G401 (cell line): ENCODE measurements around the gene TOP2B. TPM values are rescaled to one million over a fixed set of nuclear protein-coding genes. Genes with fewer than 3 reads are reported as not detected.

Experiments used
- DNase-seq: peaks from one replicate; pipeline ENCODE4 v3.0.0-alpha.2; 2015; ENCODE audit warnings: low spot score
- in situ Hi-C: cut with HindIII; loops from 2 replicates; pipeline ENCODE4 v1.10.0; 2016; ENCODE audit warnings: low sequenced_read_pairs, mixed read lengths
- total RNA-seq: library from RNA; depleted of rRNA; stranded (reverse); fragments of >200 nt; shearing (Covaris generic); gene quantifications from 2 replicates; pipeline ENCODE4 v1.2.3, GENCODE V29; 2014

Gene TOP2B
- total RNA-seq, 1 experiment from 2014 or later: 122 TPM

DNA sequence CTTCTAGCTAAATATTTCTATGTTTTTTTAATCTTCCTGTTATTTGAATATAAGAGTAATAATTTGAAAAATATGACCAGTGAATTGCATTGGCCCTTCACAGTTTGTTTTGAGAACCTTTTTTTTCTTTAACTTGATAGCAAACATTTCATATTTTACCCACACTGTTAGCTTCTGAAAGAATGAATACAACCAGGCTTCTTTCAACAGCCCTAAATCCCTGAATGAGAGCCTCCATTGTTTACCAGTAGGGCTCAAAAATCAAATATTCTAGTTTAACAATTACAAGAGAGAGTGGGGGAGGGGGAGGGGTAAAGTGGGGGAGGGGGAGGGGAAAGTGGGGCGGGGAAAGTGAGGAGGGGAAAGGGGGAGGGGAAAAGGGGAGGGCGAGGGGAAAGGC, 14.5 kb upstream of the TOP2B start:
- in situ Hi-C loops: no loop called here
- DNase-seq: no peak

DNA sequence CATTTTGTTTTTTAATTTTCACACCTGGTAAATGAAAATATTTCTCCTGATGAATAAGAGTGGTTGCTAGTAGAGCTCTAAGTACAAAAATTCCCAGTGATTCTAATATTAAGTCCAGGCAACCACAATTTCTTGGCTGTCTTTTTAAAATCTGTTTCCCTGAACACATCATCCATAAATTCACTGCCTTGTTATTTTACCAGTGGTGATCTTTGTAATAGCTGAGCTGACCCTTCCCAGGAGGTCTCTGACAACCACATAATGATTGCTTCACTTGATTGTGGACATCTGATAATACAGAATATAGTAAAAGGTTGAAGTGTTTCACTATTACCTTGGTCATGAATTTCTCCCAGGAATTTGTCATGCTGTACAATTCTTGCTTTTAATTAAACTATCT, 13.9 kb upstream of the TOP2B start:
- in situ Hi-C loops: no loop called here
- no peak for DNase-seq

DNA sequence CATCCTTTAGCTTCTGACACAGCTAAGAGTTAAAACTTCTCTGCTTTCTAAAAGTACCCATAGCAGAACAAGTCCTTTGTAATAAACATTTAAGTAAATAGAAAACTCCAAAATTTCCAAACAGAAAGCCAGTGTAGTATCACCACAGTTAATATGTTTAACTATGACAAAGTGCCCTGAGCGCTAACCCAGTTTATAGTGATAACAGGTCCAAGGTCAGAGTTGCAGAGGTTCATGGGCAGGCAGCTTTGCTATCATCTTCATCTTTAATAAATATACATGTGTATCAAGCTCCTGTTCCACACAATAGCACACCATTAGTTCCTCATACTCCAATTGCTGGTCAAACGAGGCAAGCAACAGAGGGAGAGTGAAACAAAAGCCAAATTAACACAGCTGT, 12.4 kb upstream of the TOP2B start:
- in situ Hi-C loops: no loop called here
- DNase-seq: no peak

DNA sequence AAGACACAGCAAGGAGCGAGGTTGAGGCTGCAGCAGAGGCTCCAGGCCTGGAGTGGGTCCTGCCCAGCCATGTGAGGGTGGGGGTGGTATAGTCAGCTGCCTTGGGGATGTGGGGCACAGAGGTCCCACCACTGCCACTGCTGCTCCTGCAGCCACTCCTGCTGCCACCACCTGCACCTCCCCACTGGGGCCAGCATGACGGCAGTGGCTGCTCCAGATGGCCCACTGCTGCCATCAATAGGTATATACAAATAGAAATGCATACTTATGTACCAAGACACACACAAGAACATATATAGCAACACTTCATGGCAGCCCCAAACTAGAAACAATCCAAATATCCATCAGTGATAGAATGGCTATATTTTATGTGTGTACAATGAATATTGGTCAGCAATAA, 10.0 kb upstream of the TOP2B start:
- in situ Hi-C loops: no loop called here
- DNase-seq: no peak

- in situ Hi-C loops: no loop called here
Observed at GRCh38 chr3:25673738-25674298, 9.1 kb upstream of the TOP2B start.

GRCh38 chr3:25665315-25666280, 891 bp upstream of the TOP2B start:
- DNase-seq: peak; percentile 57
- in situ Hi-C loops: no loop called here

More at GRCh38 chr3:25673738-25674298, 9.1 kb upstream of the TOP2B start:
- no peak for DNase-seq

DNA sequence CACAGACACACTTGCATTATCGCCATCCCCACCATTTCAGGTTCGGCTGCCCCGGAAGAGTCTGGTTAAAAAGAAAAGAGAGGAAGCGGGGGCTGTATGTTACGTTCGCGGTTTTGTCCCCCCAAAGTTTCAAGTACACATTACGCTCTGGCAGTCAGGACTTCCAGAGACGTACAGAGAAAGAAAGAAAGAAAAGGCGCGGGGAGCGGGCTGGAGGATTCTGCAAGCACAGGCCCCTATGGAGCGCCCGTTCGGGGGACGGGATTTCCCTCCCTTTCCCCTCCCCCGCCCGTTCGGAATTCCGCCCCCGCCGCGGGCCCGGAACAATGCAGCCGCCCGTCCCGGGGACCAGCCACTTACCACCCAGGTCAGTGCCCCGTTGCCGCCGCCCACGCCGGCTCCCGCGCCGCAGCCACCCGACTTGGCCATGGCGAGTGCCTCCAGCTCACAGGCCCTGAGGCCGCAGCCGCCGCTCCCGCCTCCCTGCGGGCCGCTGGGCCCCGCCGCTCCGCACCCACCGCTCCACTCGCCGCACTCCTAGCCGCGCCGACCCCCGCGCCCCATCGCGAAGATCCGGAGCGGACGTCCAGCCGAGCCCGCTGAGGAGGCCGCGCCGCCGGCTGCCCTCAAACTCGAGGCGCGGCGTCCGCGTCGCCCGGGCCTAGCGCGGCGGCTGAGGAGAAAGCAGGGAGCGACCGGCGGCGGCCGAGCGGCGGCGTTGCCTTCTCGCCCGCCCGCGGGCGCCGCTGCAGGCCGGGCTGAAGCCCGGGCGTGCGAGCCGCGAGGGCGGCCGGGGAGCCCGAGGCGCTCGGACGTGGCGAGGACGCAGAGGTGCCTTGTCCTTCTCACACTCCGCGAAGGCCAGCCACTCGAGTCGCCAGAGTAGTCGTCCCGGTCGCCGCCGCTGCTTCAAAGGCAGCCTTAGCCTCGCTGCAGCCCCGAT, 567 bp downstream of the TOP2B start:
- in situ Hi-C loops: no loop called here
- peak; percentile 63 for DNase-seq

- in situ Hi-C loops: no loop called here
Observed at GRCh38 chr3:25663347-25663868, 1.3 kb downstream of the TOP2B start.

DNA sequence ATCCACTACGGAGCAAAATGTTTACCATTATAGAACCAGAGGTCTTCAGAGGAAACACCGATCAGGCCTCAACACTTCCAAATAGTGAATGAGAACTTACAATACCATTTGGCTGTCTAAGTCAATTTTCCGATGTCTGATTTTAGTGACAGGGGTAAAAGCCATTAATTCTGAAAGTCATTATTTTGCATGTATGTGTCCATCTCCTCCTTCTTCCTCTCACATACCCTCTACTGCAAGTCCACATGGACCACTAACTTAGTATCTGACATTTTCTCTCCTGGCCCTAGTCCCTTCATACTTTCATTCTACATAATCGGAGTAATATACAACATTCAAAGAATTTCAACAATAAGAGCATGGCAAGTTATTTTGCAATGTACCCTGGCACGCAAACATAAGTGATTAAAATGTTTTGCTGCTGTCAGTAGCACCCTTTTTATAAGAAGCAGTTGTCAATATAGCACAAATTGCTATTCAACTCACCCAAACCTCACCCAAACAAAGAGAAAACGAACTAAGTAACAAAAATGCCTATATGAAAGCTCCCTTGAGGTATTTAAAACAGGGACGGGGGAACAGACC, 1.9 kb downstream of the TOP2B start:
- no peak for DNase-seq
- in situ Hi-C loops: no loop called here

More at GRCh38 chr3:25663347-25663868, 1.3 kb downstream of the TOP2B start:
- DNase-seq: peak; percentile 54

- in situ Hi-C loops: no loop called here
- DNase-seq: peak; percentile 41
Observed at GRCh38 chr3:25661694-25662437, 2.8 kb downstream of the TOP2B start.

- in situ Hi-C loops: no loop called here
- DNase-seq: peak; percentile 45
Observed at GRCh38 chr3:25658836-25659235, 5.9 kb downstream of the TOP2B start.

DNA sequence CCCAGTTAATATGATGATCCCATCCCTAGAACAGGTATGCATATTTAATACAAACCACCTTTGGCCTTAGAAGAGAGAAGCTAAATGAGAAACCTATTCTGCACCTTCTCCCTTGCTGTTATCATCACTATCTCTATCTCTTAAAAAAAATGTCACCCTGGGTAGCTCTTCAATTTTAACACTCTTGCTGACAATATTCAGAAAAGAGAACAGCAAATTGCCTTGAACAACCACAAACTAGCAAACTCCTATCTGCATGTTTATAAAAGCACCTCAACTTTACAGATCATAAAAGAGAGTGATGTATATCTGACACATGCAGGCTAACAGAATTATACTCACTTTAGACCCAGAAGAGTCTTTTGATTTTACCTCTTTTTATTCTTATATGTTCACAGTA, 7.4 kb downstream of the TOP2B start:
- in situ Hi-C loops: no loop called here
- DNase-seq: no peak

GRCh38 chr3:25655659-25656058, 9.0 kb downstream of the TOP2B start:
- in situ Hi-C loops: no loop called here

GRCh38 chr3:25654576-25654975, 10.1 kb downstream of the TOP2B start:
- peak; percentile 79 for DNase-seq
- in situ Hi-C loops: no loop called here

More at GRCh38 chr3:25655659-25656058, 9.0 kb downstream of the TOP2B start:
- DNase-seq: no peak

GRCh38 chr3:25653322-25653721, 11.4 kb downstream of the TOP2B start:
- in situ Hi-C loops: no loop called here
- no peak for DNase-seq

GRCh38 chr3:25652921-25653320, 11.8 kb downstream of the TOP2B start:
- in situ Hi-C loops: no loop called here
- no peak for DNase-seq

DNA sequence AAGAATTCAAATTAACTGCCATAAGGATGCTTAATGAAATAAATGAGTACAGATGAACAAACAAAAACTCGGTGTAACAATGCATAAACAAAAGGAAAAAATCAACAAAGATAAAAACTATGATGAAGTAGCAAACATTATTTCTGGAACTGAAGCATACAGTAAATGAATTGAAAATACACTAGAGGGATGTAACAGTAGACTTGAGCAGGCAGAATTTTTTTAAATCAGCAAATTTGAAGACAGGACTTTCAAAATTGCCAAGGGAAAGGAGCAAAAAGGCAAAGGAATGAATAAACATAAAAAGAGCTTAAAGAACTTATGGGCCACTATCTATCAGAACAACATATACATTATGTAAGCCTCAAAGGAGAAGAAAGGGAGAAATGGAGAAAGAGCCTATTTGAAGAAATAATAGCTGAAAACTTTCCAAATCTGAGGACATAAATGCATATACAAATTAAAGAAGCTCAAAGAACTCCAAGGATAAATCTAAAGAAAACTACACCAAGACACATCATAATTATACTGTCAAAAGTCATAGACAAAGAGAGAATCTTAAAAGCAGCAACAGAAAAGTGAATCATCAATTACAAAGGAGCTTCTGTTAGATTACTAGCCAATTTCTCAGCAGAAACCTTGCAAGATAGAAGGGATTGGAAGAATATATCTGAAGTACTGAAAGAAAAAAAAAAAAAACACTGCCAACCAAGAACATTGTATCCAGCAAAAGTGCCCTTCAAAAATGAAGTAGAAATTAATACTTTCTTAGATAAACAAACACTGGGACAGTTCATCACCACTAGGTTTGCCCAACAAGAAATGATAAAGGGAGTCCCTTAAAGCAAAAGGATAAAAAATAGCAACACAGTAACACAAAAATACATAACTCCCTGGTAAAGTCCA, 15.5 kb downstream of the TOP2B start:
- in situ Hi-C loops: no loop called here

More for the DNA sequence above, 15.5 kb downstream of the TOP2B start:
- DNase-seq: no peak
